GM12865 (cell line): ENCODE measurements around the gene HAAO.

ENCODE experiments used
- DNase-seq: peaks from one replicate; pipeline ENCODE4 v3.0.0; 2010; ENCODE audit warnings: low read depth
- H3K4me3 ChIP-seq: 2 replicates; pipeline ENCODE4 v1.5.1; 2011; ENCODE audit warnings: mild to moderate bottlenecking, low read depth, low read length, control low read depth
- CTCF ChIP-seq: IDR thresholded peaks from 2 replicates; pipeline ENCODE4 v1.5.1; 2011; ENCODE audit warnings: low read length, control low read depth, low read depth, inconsistent platforms; ENCODE audit not compliant: insufficient read depth; ENCODE audit errors: missing control alignments

HAAO gene

GRCh38 chr2:42787788-42788477, 4.5 kb downstream of the HAAO start:
- no peak for TF ChIP-seq CTCF
- H3K4me3 ChIP-seq, result no peak overlapping the region
- DNase-seq, result no peak

GRCh38 chr2:42787424-42787787, 5.0 kb downstream of the HAAO start:
- TF ChIP-seq CTCF, result no peak
- no peak overlapping the region for H3K4me3 ChIP-seq
- no peak for DNase-seq

- DNase-seq, result no peak
- no peak for TF ChIP-seq CTCF
- no peak overlapping the region for H3K4me3 ChIP-seq
Observed at GRCh38 chr2:42786561-42787345, 5.6 kb downstream of the HAAO start.

GRCh38 chr2:42784204-42784880, 8.0 kb downstream of the HAAO start:
- TF ChIP-seq CTCF, result no peak
- no peak overlapping the region for H3K4me3 ChIP-seq
- DNase-seq, result no peak

GRCh38 chr2:42783511-42783910, 8.9 kb downstream of the HAAO start:
- DNase-seq, result no peak
- TF ChIP-seq CTCF, result no peak
- no peak overlapping the region for H3K4me3 ChIP-seq

GRCh38 chr2:42781181-42781580, 11.2 kb downstream of the HAAO start:
- no peak for DNase-seq
- TF ChIP-seq CTCF, result no peak
- no peak overlapping the region for H3K4me3 ChIP-seq
